GM18519 (cell line): ENCODE results near the gene EHD3.

ENCODE experiments used
- ATAC-seq: cut with Tn5 transposase; IDR thresholded peaks from one replicate; pipeline ENCODE4 v1.9.1; 2021; ENCODE audit warnings: mild to moderate bottlenecking, moderate library complexity; ENCODE audit not compliant: unreplicated experiment, low FRiP score

EHD3 gene

DNA sequence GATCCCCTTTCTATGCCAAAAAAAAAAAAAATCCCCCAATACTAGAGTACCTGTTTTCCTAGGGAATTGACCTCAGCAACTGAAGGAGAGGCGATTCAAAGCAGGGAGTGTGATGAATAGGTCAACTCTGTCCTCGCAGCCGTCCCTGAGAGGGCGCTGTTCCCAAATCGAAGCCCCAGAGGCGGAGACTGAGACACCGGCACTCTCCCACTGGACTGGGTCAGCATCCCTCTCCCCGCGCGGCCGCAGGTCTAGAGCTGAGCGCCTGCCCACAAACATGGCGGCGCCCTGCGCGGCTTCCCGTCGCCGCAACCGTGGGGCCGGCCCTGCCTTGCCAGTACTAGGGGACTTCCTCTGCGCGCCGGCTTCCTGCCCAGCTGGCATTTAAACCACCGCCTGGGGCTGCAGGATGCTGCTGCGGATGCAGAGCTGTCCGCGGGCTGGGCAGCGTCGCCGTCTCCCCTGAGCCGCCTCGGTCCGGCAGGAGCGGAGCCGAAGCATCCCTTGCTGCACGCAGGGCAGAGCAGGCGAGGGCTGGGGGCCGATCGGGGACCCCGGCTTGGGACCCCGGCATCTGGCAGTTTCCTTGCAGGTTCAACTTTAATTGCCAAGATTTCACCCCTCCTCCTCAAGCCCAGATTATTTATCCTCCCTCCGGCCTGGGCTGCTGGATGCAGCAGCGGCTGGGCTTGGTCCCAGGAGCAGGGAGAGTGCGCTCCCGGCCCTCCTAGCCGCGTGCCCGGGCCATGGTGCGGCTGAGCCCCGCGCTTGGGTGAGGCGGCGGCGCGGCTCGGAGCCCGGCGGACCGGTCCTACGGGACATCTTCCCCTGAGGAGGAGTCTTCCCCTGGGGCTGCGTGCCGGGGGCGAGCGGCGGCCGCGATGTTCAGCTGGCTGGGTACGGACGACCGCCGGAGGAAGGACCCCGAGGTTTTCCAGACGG is at the start of gene EHD3:
Gene EHD3 (plus strand): TSS at position 412 of the 942 bp plus-strand sequence. CDS start 470 bp downstream, at position 882.
- ATAC-seq, result peak; percentile 92

DNA sequence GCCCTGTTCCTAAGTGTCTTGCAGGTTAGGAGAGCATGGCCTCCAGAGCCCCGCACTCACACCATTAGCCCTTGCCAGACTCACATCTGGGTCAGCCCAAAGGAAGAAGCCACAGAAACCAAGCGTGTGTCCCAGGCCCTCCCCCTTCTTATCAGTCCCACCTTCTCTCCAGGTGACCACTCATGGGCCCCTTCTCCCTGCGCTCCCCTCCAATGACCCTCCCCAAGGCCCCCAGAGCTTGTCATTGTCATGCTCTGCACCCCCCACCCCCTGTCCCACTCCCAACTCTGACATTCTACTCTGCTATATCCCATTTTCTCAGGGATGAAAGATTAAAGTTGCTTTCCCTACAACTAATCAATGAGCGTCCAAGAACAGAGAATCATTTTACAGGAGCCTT is 46.8 kb upstream of the EHD3 start:
- ATAC-seq, result no peak

GRCh38 chr2:31188131-31188530 is 45.8 kb upstream of the EHD3 start:
- no peak for ATAC-seq

GRCh38 chr2:31189141-31189540 is 44.8 kb upstream of the EHD3 start:
- no peak for ATAC-seq

DNA sequence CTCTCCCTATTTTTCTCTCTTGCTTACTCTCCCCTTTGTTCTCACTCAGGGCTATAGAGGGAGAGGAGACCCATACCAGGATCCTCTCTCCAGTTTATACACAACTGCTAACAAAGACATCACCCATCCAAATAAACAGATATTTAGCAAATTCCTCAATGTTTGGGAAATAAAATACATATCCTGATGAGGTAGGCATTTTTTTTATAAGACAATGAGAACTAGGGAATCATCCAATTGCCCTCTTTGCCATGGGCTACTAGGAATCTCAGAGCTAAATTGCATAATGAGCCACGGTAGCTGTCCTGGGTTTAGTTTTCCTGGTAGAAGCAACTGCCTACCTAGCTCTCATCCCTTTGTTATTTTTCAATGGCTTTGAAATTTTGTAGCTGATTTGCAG is 43.8 kb upstream of the EHD3 start:
- no peak for ATAC-seq

GRCh38 chr2:31191931-31192330 is 42.0 kb upstream of the EHD3 start:
- no peak for ATAC-seq

DNA sequence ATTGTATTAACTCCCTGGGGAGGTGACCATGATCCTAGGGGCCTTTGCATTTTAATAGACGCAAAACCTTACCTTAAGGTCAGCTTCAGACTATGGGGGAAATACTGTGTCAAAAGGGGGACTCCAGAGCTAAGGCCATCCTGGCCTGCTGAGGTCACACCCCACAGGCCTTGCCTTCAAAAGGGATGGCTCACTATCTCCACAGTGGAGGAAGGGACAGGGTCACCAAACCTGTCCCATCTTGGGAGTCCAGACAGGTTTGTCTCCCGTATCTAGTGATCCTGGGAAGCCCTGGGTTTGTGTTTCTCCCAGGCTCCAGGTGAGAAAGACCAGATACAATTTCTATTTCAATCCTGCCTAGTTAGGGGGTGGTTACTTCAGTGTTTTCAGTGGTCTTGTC is 41.6 kb upstream of the EHD3 start:
- ATAC-seq, result no peak

DNA sequence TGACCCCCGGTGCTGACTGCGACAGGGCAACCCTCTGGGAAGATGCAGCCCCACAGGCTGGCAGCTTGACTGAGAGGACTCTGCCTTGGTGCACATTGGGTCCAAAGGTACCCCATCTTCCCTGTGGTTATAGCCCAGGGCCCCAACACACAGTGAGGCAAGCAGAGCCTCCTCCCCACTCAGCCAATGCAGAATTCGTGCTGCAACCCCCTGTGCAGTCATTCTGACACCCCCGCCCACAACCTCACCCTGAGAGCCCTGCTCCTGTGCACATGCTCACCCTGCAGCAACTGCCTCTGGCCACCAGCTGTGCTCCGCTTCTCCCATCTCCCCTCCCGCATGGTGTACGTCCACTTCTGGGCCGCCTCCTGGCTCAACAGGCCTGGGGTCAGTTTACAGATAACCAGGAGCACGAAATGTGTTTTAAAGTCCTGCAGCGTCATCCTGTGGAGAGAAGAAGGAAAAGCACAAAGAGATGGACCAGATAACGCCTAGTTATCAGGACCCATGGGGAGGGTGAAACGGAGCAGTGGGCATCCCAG is 41.0 kb upstream of the EHD3 start:
- no peak for ATAC-seq

GRCh38 chr2:31193806-31194205 is 40.1 kb upstream of the EHD3 start:
- no peak for ATAC-seq

DNA sequence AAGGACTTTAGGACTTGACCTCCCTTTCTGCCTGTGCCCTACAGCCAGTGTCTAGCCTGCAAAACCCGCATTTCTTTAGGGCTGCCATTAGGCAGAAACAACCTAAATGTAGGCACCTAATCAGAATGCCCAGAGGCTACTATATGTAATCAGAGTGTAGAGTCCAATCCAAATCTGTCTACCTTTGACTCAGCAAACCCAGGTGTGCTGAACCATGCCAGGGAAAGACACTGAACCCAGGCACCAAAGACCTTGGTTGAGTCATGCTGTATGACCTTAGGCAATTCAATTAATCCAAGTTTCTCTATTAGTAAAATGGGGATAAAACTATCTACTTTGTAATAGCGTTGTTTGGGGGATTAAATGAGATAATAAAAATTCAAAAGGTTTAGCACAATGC is 37.3 kb upstream of the EHD3 start:
- no peak for ATAC-seq

DNA sequence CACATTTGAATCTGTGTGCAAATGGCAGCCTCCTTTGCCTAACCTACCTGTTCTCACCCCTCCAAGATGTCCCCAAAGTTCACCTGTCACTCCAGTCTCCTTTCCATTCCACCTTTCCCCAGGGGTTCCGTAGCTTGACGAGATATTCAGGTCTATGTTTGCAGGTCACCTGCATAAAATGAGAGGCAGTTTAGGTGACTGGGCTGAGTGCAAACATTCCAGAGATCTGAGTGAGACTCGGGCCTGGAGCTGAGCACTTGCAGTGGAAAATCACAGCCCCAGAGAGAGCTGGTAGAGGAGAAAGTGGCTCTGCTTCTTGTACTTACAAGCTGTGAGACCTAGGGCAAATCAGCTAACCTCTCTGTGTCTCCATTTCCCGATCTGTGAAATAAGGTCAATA is 36.8 kb upstream of the EHD3 start:
- ATAC-seq, result no peak

GRCh38 chr2:31197669-31198068 is 36.3 kb upstream of the EHD3 start:
- no peak for ATAC-seq

GRCh38 chr2:31199206-31199605 is 34.7 kb upstream of the EHD3 start:
- no peak for ATAC-seq

DNA sequence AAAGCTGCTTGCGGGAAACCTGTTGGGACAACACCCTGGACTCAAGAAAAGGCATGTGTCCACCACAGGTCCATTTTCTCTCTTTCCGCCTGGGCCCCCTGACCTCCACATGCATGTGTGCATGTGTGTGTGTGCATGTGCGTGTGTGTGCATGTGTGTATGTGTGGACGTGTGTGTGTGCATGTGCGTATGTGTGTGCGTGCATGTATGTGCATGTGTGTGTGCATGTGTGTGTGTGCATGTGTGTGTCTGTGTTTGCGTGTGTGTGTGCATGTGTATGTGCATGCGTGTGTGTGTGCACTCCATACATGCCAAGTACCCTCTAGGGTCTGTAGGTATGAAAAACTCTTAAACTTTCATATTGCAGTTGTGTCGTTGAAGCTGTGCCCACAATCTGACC is 33.0 kb upstream of the EHD3 start:
- no peak for ATAC-seq

GRCh38 chr2:31202041-31202440 is 31.9 kb upstream of the EHD3 start:
- no peak for ATAC-seq

GRCh38 chr2:31202833-31203232 is 31.1 kb upstream of the EHD3 start:
- ATAC-seq, result no peak

DNA sequence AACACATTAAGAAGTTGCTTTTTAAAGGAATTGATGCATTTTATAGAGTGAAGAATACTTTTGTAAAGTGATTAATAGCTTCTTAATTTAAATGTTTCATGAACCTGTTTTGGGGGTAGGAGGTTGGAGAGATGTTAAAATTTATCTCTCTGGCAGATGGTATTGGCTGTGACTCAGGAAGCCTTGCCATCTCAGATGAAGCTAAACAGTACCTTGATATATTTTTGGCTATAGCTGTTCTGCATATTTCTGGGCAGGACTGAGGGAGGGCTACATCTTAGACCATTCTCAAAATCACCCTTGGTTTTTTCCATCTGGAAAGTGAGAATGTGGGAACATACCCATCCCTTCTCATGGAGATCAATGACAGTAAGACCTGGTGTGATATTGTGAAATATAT is 30.0 kb upstream of the EHD3 start:
- ATAC-seq, result no peak

DNA sequence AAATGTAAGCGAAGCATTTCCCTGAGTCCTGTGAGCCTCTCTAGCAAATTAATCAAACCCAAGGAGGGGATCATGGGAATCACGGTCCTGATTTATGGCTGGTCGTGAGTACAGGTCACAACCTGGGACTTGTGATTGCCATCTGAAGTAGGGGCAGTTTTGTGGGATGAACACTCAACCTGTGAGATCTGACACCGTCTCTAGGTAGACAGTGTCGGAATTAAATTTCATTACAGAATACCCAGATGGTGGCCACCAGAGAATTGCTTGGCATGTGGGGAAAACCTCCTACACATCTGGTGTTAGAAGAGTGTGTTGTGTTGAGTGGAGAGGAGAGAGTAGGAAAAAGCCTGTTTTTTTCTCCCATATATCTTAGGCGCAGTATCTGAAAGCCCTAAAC is 29.2 kb upstream of the EHD3 start:
- no peak for ATAC-seq

- no peak for ATAC-seq
Observed at GRCh38 chr2:31205186-31205585, 28.8 kb upstream of the EHD3 start.

- ATAC-seq, result no peak
Observed at GRCh38 chr2:31205613-31206012, 28.3 kb upstream of the EHD3 start.

- no peak for ATAC-seq
Observed at GRCh38 chr2:31207790-31208189, 26.2 kb upstream of the EHD3 start.

- no peak for ATAC-seq
Observed at GRCh38 chr2:31208240-31208639, 25.7 kb upstream of the EHD3 start.
